ENCODE measurements around the gene CTNNA3.

CTNNA3 gene

DNA sequence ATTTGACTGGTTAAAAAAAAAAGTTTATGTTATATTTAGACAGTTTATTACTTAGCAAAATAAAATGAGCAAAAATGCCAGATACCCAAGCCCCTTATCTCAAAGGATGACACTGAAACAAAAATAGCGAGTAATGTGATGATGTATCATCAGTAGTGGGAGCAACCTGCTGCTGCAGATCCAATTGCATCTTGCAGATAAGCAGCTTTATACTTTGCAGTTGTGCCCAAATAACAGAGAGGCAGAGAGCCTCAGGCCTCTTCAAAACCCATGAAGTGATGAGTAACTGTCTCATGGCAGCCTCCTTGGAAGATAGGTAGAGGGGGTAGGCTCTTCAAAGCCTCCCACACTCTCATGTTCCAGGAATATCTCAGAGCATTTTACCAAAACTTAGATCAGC lies 1238.4 kb downstream of the CTNNA3 start:
- TF ChIP-seq, protein P1, sequence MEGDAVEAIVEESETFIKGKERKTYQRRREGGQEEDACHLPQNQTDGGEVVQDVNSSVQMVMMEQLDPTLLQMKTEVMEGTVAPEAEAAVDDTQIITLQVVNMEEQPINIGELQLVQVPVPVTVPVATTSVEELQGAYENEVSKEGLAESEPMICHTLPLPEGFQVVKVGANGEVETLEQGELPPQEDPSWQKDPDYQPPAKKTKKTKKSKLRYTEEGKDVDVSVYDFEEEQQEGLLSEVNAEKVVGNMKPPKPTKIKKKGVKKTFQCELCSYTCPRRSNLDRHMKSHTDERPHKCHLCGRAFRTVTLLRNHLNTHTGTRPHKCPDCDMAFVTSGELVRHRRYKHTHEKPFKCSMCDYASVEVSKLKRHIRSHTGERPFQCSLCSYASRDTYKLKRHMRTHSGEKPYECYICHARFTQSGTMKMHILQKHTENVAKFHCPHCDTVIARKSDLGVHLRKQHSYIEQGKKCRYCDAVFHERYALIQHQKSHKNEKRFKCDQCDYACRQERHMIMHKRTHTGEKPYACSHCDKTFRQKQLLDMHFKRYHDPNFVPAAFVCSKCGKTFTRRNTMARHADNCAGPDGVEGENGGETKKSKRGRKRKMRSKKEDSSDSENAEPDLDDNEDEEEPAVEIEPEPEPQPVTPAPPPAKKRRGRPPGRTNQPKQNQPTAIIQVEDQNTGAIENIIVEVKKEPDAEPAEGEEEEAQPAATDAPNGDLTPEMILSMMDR (IDR thresholded peaks at IDR 0.05) = no peak

DNA sequence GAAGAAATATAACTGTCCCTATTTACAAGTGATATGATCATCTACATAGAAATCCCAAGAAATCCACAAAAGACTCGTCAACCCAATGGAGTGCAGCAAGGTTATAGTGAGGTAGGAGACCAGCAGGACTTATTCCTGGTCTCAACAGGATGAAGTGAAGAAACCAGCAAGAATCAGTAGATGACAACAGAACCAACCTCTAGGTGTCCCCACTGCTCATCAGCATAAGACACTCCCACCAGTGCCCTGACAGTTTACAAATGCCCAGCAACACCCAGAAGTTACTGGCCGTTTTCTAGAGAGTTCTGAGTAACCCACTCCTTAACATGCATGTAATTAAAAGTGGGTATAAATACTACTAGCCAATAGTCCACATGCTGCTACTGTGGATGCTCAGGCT lies 1240.7 kb downstream of the CTNNA3 start:
- TF ChIP-seq, protein P1 (IDR thresholded peaks at IDR 0.05) = no peak

DNA sequence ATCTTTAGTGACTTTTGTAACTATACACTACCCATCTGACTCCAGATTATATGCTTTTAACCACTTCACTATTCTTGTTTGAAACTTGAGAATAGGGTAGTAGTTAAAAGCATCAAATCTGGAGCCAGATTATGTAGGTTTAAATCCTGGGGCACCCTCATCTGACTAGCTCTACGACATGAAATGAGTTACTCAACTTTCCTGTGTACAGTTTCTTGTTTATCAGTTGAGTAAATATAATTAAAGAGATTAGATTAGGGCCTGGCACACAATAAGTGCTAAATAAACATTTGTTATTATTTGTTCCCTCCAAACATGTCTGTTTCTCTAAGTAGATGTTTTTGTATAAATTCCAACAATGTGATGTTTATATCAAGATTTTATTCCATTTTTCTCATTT lies 1255.4 kb downstream of the CTNNA3 start:
- TF ChIP-seq, protein P1 (IDR thresholded peaks at IDR 0.05) = no peak

DNA sequence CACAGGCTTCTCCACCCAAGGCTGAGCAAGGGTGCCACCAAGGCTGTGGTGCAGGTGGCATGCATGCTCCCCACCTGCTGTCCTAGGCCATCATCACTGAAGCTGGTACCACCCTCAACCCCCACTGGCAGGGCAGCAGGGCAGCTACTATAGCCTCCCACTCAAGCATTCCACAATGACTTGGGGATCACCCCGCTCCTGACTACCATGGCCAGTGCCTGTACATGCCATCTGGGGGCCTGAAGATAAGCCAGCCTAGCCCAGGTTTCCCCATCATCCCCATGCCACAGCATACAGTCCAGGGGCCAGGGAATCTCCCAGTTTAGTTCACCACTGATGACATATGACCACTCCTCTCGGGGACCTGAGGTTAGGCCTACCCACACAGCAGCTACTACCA lies 1281.1 kb downstream of the CTNNA3 start:
- TF ChIP-seq, protein P1 (IDR thresholded peaks at IDR 0.05) = no peak

DNA sequence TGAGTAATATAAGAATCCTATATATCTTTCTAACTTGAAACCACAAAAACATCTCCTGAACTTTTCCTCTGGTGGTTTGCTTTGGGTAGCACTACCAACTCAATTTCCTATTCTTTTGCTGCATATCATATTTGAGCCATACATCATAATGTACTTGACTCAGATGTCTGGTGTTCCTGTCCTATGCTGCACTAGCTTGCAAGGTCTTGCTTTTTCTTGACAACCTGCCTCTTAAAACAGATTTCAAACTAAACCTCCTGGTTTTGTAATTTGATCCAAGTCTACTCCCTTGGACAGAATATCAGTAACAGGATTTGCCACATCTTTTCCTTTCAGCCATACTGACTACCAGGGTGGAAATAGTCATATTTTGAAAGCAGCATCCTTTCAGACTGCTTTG lies 1290.4 kb downstream of the CTNNA3 start:
- TF ChIP-seq, protein P1 (IDR thresholded peaks at IDR 0.05) = no peak

DNA sequence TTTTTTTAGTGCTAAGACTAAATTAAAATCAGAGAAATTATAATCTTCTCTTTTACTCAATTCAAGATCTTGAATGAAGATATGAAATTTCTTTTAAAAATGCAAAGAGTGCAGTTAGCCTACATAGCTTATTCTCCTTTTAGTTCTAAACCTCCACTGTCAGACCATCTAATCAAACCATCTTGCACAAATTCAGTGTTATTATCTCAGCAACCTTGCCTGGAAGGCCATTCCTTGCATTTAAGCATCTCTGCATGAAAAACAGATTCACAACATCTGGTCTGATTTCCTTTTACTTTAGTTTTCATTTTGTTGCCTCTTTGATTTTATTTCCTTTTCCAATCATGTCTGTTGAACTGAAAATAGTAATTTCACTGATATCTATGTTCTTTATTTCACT lies 1297.3 kb downstream of the CTNNA3 start:
- TF ChIP-seq, protein P1 (IDR thresholded peaks at IDR 0.05) = no peak

DNA sequence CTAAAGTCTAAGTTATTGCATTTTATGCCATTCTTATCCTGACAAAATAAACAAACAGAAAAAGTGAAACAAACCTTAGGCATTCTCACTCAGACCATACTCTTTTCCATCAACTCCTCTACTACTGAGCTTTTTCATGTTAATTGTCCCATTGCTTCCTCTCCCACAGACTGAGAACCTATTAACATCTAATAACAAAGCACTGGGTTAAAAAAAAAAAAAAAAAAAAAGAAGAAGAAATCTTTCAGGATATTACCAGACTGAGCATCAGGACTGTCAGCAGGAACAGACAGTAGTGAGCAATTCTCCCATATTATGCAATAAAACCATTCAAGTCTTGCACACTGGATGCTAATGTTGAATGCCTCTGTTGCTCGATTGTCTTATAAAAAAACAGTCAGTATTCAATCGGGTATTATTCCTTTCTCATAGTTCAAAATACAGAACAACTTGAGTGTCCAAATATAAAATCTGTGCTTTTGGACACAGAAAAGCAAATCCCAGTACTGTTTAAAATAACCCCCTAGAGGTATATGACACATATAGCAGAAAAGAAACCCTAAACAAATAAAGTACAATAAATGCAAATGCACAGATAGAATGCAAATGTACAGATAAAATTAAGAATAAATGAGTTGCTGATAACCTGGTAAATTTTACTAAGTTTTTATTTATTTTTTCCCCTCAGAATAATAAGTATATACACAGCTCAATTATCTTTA lies 1301.5 kb downstream of the CTNNA3 start:
- TF ChIP-seq, protein P1 (IDR thresholded peaks at IDR 0.05) = no peak

DNA sequence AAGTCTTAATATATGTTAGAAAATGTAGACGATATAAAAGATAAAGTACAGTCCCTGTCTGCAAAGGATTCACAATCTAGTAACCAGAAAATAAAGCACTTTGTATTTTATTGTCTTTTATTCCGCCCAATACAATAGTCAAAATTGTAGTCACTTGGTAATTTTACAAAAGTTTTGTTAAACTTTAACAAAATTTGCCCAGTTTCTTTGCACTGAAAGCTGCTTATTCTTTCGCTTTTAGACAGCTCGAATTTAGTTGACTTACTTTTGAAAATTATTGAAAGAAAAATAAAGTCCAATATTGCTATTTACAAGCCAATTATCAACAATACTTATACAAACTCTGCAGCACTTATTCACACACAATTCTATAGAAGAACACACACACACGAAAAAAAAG lies 1305.1 kb downstream of the CTNNA3 start:
- TF ChIP-seq, protein P1 (IDR thresholded peaks at IDR 0.05) = no peak

All from LNCAP (cell line).